DND-41 (cell line): ENCODE measurements around the gene IFT43.

Experiments
- ATAC-seq: fragments of 200-7000 bp; cut with Tn5 transposase; 3 replicates; pipeline ENCODE4 v1.9.1; 2021; ENCODE audit warnings: low read depth; ENCODE audit not compliant: insufficient read depth
- DNase-seq: peaks from one replicate; pipeline ENCODE4 v3.0.0-alpha.2; 2020
- H2AFZ ChIP-seq: 2 replicates; pipeline ENCODE4 v1.6.0; 2012; ENCODE audit warnings: low read depth, low read length
- H3K27ac ChIP-seq: 2 replicates; pipeline ENCODE4 v1.5.1; 2012; ENCODE audit warnings: low read length, inconsistent platforms
- H3K27me3 ChIP-seq: fragments of 200-600 bp; sonication (generic); 2 replicates; pipeline ENCODE4 v1.6.0; 2012; ENCODE audit warnings: low read length, mild to moderate bottlenecking, inconsistent platforms; ENCODE audit not compliant: insufficient read depth, poor library complexity
- H3K36me3 ChIP-seq: 2 replicates; pipeline ENCODE4 v1.5.1; 2012; ENCODE audit warnings: low read length, inconsistent platforms; ENCODE audit not compliant: insufficient read depth
- H3K4me1 ChIP-seq: 2 replicates; pipeline ENCODE4 v1.5.1; 2012; ENCODE audit warnings: mild to moderate bottlenecking, low read length; ENCODE audit not compliant: insufficient read depth
- H3K4me2 ChIP-seq: 2 replicates; pipeline ENCODE4 v1.6.0; 2012; ENCODE audit warnings: mild to moderate bottlenecking, moderate library complexity, low read length, inconsistent platforms; ENCODE audit not compliant: insufficient read depth
- H3K4me3 ChIP-seq, 2 experiments: fragments of 200-600 bp in 1 of 2; shearing (Covaris generic) in 1 of 2; 2 replicates each; pipeline ENCODE4 v1.5.1; 2012 to 2016; ENCODE audit warnings: inconsistent platforms in 2 of 2, low read length in 2 of 2, mild to moderate bottlenecking in 2 of 2, low read depth in 1 of 2, moderate library complexity in 1 of 2
- H3K79me2 ChIP-seq: 2 replicates; pipeline ENCODE4 v1.6.0; 2012; ENCODE audit warnings: low read length, inconsistent platforms; ENCODE audit not compliant: insufficient read depth
- H3K9ac ChIP-seq: 2 replicates; pipeline ENCODE4 v1.6.0; 2012; ENCODE audit warnings: low read depth, mild to moderate bottlenecking, inconsistent platforms, low read length, moderate library complexity
- H3K9me3 ChIP-seq: 2 replicates; pipeline ENCODE4 v1.5.1; 2012; ENCODE audit warnings: low read length, moderate library complexity, mild to moderate bottlenecking, inconsistent platforms; ENCODE audit not compliant: insufficient read depth, severe bottlenecking
- H4K20me1 ChIP-seq: 2 replicates; pipeline ENCODE4 v1.6.0; 2012; ENCODE audit warnings: low read length; ENCODE audit not compliant: insufficient read depth
- CTCF ChIP-seq: IDR thresholded peaks from 2 replicates; pipeline ENCODE4 v1.5.1; 2012; ENCODE audit warnings: borderline replicate concordance, low read length, moderate library complexity, mild to moderate bottlenecking; ENCODE audit not compliant: poor library complexity, severe bottlenecking; ENCODE audit errors: extremely low read depth
- EZH2 ChIP-seq: IDR thresholded peaks from 3 replicates; pipeline ENCODE4 v1.6.1; 2012; ENCODE audit warnings: borderline replicate concordance, low read depth, mild to moderate bottlenecking, moderate library complexity, low read length, inconsistent platforms; ENCODE audit not compliant: severe bottlenecking

IFT43 gene

GRCh38 chr14:76090616-76091391 lies 105.2 kb downstream of the IFT43 start:
- Histone ChIP-seq H3K4me2 (no peak overlapping the region), H3K4me3 (no peak overlapping the region), H3K27me3 (peaks cover 5% of the 10 kb centered on the region), H3K79me2 (no peaks in the 10 kb centered on the region), H3K9ac (no peak overlapping the region), H4K20me1 (peaks cover 5% of the 10 kb centered on the region; the same call in 1 of the 2 replicates), H2AFZ (no peak overlapping the region), H3K4me1 (no peaks in the 10 kb centered on the region), H3K27ac (no peak overlapping the region), H3K9me3 (no peaks in the 10 kb centered on the region), H3K36me3 (no peaks in the 10 kb centered on the region)
- TF ChIP-seq EZH2 = no peak
- TF ChIP-seq CTCF = no peak
- DNase-seq = no peak
- no peak for ATAC-seq

GRCh38 chr14:76093077-76093476 lies 107.5 kb downstream of the IFT43 start:
- Histone ChIP-seq H3K4me3 (no peak overlapping the region), H3K27ac (no peak overlapping the region), H2AFZ (no peak overlapping the region), H3K9me3 (no peaks in the 10 kb centered on the region), H3K9ac (no peak overlapping the region), H4K20me1 (peaks cover 5% of the 10 kb centered on the region; the same call in 1 of the 2 replicates), H3K79me2 (no peaks in the 10 kb centered on the region), H3K4me1 (no peaks in the 10 kb centered on the region), H3K4me2 (no peak overlapping the region), H3K36me3 (no peaks in the 10 kb centered on the region), H3K27me3 (peaks cover 5% of the 10 kb centered on the region)
- TF ChIP-seq CTCF (no peak), EZH2 (no peak)
- no peak for ATAC-seq
- no peak for DNase-seq

GRCh38 chr14:76096257-76096656 lies 110.7 kb downstream of the IFT43 start:
- Histone ChIP-seq H3K4me1 (no peaks in the 10 kb centered on the region), H3K9me3 (no peaks in the 10 kb centered on the region), H3K27me3 (peaks cover 5% of the 10 kb centered on the region), H3K36me3 (no peaks in the 10 kb centered on the region), H3K27ac (no peak overlapping the region), H3K9ac (no peak overlapping the region), H2AFZ (no peak overlapping the region), H3K4me2 (no peak overlapping the region), H3K79me2 (no peaks in the 10 kb centered on the region), H4K20me1 (no peaks in the 10 kb centered on the region), H3K4me3 (no peak overlapping the region)
- TF ChIP-seq CTCF (no peak), EZH2 (no peak)
- ATAC-seq (no peak), DNase-seq (no peak)
